ENCODE measurements around the gene ANXA3. TPM values are rescaled to one million over a fixed set of nuclear protein-coding genes. Genes with fewer than 3 reads are reported as not detected.

The ANXA3 gene
- polyA plus RNA-seq, 1 experiment: 13.9 TPM

DNA sequence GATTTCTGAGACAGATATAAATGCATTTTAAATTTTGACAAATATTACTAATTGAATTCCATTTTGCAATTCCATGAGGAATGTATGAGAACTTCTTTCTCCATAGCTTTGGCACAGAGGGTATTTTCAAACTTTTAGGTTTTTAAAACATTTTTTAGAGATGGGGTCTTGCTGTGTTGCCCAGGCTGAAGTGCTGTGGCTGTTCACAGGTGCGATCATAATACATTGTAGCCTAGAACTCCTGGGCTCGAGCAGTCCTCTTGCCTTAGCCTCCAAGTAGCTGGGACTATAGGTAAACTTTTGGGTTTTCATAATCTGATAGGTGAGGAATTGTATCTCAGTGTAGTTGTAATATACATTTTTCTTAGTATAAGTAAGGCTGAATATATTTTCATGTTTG lies 53.4 kb downstream of the ANXA3 start:
- H3K27me3 ChIP-seq (ENCODE audit: control insufficient read depth, insufficient read depth, low read length): no peaks in the 10 kb centered on the region
- H3K4me3 ChIP-seq (ENCODE audit: low read depth, low read length): no peak overlapping the region
- TF ChIP-seq, protein P1, sequence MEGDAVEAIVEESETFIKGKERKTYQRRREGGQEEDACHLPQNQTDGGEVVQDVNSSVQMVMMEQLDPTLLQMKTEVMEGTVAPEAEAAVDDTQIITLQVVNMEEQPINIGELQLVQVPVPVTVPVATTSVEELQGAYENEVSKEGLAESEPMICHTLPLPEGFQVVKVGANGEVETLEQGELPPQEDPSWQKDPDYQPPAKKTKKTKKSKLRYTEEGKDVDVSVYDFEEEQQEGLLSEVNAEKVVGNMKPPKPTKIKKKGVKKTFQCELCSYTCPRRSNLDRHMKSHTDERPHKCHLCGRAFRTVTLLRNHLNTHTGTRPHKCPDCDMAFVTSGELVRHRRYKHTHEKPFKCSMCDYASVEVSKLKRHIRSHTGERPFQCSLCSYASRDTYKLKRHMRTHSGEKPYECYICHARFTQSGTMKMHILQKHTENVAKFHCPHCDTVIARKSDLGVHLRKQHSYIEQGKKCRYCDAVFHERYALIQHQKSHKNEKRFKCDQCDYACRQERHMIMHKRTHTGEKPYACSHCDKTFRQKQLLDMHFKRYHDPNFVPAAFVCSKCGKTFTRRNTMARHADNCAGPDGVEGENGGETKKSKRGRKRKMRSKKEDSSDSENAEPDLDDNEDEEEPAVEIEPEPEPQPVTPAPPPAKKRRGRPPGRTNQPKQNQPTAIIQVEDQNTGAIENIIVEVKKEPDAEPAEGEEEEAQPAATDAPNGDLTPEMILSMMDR (IDR thresholded peaks at IDR 0.05; ENCODE audit: low read depth, low read length): no peak
- H3K27ac ChIP-seq (ENCODE audit: low read depth, low read length): no peak overlapping the region
- ChIA-PET CTCF (interaction anchor here (2.1 to 2.9 kb wide), 2 partner anchors 88 to 259 kb away, joined by 4 to 13 read pairs; no protein-coding TSS in a partner anchor), POLR2A (no interaction called here)
- H3K9me3 ChIP-seq (ENCODE audit: control insufficient read depth, insufficient read depth, low read length): no peaks in the 10 kb centered on the region
- DNase-seq (ENCODE audit: low read depth, low spot score): no peak

DNA sequence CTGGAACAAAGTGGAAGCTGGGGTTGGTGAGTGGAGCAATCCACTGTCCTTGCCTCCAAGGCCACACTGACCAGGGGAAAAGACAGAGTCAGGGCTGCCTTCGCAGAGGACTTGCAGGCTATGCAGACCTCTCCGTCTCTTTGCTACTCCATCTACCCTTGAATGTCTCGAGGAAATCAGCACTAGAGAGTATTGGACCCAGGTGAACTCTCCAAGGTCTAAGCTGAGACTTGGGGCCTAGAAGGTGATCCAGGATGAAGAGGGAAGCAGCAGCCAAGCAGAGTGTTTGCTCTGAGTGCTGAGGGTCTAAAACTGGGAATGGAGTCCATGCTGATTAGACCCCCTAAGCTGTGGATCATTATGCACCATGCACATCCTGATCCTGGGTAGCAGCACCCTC lies 54.5 kb downstream of the ANXA3 start:
- Histone ChIP-seq H3K9me3 (ENCODE audit: control insufficient read depth, insufficient read depth, low read length) (no peaks in the 10 kb centered on the region), H3K27ac (ENCODE audit: low read depth, low read length) (no peak overlapping the region), H3K27me3 (ENCODE audit: control insufficient read depth, insufficient read depth, low read length) (no peaks in the 10 kb centered on the region), H3K4me3 (ENCODE audit: low read depth, low read length) (no peak overlapping the region)
- ChIA-PET CTCF (interaction anchor here (0.6 to 2.9 kb wide), 2 partner anchors 91 to 258 kb away, joined by 5 to 13 read pairs; no protein-coding TSS in a partner anchor), POLR2A (no interaction called here)
- TF ChIP-seq, protein P1 (IDR thresholded peaks at IDR 0.05; ENCODE audit: low read depth, low read length): no peak
- DNase-seq (ENCODE audit: low read depth, low spot score): no peak

DNA sequence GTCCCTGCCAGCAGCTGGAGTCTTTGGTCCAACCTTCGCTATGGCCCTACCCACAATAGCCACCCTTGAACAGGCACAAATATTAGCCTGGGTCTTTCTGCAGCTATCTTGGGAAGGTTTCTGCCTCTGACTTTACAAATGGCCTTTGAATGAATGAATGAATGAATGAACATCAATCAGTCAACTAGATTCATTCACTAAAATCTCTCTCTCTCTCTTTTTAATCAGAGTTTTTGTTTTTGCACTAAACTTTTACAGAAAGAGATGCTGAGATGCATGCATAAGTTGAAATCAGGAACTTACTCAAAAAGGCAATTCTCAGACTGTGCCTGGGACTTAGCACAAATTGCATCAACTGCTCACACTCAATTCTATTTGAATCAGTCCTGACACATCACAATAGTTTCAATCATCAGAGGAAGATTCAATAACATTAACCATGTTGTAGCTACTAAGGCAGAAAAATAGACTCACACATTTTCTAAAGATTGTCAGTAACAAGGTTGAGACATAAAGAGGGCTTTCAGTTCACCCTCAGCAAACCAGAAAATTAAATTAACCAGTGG lies 55.0 kb downstream of the ANXA3 start:
- TF ChIP-seq, protein P1 (IDR thresholded peaks at IDR 0.05; ENCODE audit: low read depth, low read length): no peak
- ChIA-PET CTCF (interaction anchor here (0.6 to 2.9 kb wide), 2 partner anchors 92 to 257 kb away, joined by 5 to 13 read pairs; no protein-coding TSS in a partner anchor), POLR2A (no interaction called here)
- no peak overlapping the region for H3K27ac ChIP-seq (ENCODE audit: low read depth, low read length)
- H3K27me3 ChIP-seq (ENCODE audit: control insufficient read depth, insufficient read depth, low read length): no peaks in the 10 kb centered on the region
- DNase-seq (ENCODE audit: low read depth, low spot score): no peak
- H3K4me3 ChIP-seq (ENCODE audit: low read depth, low read length): no peak overlapping the region
- no peaks in the 10 kb centered on the region for H3K9me3 ChIP-seq (ENCODE audit: control insufficient read depth, insufficient read depth, low read length)

DNA sequence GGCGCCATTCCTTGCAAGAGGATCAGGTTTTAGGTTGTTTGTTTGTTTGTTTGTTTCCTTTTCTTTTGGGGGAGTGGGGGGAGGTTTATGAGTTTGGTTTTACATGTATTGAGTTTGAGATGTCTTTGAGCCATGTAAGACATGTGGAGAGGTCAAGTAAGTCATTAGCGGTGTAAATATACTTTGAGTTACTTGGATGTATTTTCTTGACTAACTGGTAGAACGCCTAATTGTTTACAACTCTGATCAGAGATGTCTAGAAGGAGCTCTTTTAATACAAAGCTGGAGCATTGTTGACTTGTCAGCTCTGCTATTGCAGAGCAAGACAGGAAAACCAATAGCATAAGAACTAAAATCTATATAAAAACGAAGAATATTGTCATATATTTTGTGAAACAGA lies 57.1 kb downstream of the ANXA3 start:
- POLR2A ChIA-PET: no interaction called here
- CTCF ChIA-PET: interaction anchor here (3.5 kb wide), 1 partner anchor 255 kb away, joined by 29 read pairs; no protein-coding TSS in a partner anchor
- Histone ChIP-seq H3K9me3 (ENCODE audit: control insufficient read depth, insufficient read depth, low read length) (no peaks in the 10 kb centered on the region), H3K27ac (ENCODE audit: low read depth, low read length) (no peak overlapping the region), H3K4me3 (ENCODE audit: low read depth, low read length) (no peak overlapping the region), H3K27me3 (ENCODE audit: control insufficient read depth, insufficient read depth, low read length) (no peaks in the 10 kb centered on the region)
- TF ChIP-seq, protein P1 (IDR thresholded peaks at IDR 0.05; ENCODE audit: low read depth, low read length): no peak
- no peak for DNase-seq (ENCODE audit: low read depth, low spot score)

DNA sequence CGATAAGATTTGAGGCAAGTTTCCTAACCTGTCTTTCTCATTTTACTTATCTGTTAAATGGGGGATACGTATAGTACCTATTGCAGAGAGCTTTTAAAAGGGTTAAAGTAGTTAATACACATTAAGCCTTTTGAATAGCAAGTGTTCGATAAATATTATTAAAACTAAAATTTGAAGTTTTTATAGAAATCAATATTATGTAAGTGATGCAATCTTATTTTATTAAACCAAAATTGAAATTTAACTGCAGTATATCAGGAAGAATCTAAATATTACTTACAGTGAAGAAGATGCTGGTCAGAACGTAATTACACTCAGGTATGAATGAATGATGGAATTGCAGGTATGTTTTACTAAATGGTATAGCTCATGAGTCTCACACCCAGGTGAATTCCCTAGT lies 58.0 kb downstream of the ANXA3 start:
- H3K4me3 ChIP-seq (ENCODE audit: low read depth, low read length): no peak overlapping the region
- ChIA-PET CTCF (interaction anchor here (0.6 to 3.5 kb wide), 4 partner anchors 20 to 747 kb away, joined by 3 to 29 read pairs (median 6); no protein-coding TSS in a partner anchor), POLR2A (interaction anchor here (0.7 kb wide), 1 partner anchor 67 kb away, joined by 3 read pairs; no protein-coding TSS in a partner anchor)
- no peak for DNase-seq (ENCODE audit: low read depth, low spot score)
- no peak overlapping the region for H3K27ac ChIP-seq (ENCODE audit: low read depth, low read length)
- no peaks in the 10 kb centered on the region for H3K27me3 ChIP-seq (ENCODE audit: control insufficient read depth, insufficient read depth, low read length)
- TF ChIP-seq, protein P1 (IDR thresholded peaks at IDR 0.05; ENCODE audit: low read depth, low read length): no peak
- H3K9me3 ChIP-seq (ENCODE audit: control insufficient read depth, insufficient read depth, low read length): no peaks in the 10 kb centered on the region

All from AG04450 (cell line).